GM21619 (cell line): ENCODE results near the gene CFHR2.
A peak's percentile ranks its signal among the peaks of the same experiment; 100 is the strongest.
"Not testable (repeated sequence)": the region's sequence is repeated elsewhere in the genome, so short reads cannot be mapped to it uniquely, and the experiment has no call there.

Source experiments
- ATAC-seq: cut with Tn5 transposase; IDR thresholded peaks from one replicate; pipeline ENCODE4 v1.9.1; 2021; ENCODE audit not compliant: unreplicated experiment

The CFHR2 gene

DNA sequence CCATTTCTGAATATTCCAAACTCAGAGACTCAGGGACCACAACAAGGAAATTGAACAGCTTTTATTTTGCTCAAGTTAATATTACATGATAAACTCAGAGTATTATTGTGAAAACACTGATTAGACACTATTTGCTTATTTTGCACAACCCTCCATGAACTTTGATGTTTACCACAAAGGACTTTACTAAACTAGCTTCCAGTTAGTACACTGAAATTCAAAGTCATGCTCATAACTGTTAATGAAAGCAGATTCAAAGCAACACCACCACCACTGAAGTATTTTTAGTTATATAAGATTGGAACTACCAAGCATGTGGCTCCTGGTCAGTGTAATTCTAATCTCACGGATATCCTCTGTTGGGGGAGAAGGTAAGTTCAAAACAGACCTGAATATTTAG, at the start of gene CFHR2:
Gene CFHR2 (plus strand): TSS at position 171 of the 400 bp plus-strand sequence. CDS start 143 bp downstream, at position 314.
- not testable (repeated sequence) for ATAC-seq

DNA sequence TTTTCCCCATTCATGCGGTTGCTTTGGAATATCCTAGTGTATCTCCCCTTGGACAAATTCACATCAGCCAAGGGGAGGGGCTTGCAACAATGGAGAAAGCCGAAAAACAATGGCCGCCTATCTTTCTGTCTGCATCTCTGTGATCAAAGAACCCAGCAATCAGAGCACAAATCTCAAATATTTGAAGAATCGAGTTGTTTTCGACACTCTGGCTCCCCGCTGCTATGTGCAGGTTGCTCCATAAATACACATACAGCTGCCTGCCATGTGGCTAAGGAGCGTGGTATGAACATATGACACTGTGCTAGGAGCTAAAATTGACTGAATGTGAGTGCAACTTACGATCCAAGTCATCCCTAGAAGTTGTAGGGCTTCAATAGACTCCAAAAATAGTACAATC, 47.2 kb upstream of the CFHR2 start:
- ATAC-seq = no peak

GRCh38 chr1:196897158-196897828, 46.2 kb upstream of the CFHR2 start:
- ATAC-seq = no peak

GRCh38 chr1:196902344-196902743, 41.2 kb upstream of the CFHR2 start:
- no peak for ATAC-seq

GRCh38 chr1:196910215-196910614, 33.3 kb upstream of the CFHR2 start:
- ATAC-seq = no peak

GRCh38 chr1:196912283-196912682, 31.3 kb upstream of the CFHR2 start:
- ATAC-seq = not testable (repeated sequence)

GRCh38 chr1:196926839-196927238, 16.7 kb upstream of the CFHR2 start:
- ATAC-seq = not testable (repeated sequence)

DNA sequence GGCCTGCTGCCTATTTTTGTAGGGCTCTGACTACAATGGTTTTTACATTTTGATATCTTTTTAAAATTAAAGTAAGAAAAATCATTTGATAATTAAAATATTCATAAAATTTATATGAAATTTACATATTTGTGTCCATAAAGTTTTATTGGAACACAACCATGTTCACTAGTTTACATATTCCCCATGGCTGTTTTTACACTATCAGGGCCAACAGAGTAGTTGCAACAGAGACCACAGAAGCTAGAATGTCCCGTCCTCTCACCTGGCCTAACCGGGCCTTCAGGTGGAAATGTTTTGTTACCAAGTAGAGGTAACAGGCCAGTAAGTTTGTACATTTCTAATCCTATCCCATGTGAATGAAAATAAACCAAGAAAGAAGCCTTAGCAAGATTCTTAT, 10.7 kb upstream of the CFHR2 start:
- ATAC-seq = not testable (repeated sequence)

GRCh38 chr1:196933531-196934189, 9.9 kb upstream of the CFHR2 start:
- ATAC-seq = no peak

DNA sequence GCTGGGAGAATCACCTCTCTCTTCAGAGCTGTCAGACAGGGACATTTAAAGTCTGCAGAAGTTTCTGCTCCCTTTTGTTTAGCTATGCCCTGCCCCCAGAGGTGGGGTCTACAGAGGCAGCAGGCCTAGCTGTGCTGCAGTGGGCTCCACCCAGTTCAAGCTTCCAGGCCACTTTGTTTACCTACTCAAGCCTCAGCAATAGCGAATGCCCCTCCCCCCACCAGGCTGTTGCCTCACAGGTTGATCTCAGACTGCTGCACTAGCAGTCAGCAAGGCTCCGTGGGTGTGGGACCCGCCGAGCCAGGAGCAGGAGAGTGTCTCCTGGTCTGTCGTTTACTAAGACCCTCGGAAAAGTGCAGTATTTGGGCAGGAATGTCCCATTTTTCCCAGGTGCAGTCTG, 2.1 kb upstream of the CFHR2 start:
- not testable (repeated sequence) for ATAC-seq

- peak; percentile 82 for ATAC-seq
These were observed 8.3 kb downstream of the CFHR2 start for GRCh38 chr1:196951711-196952394.

DNA sequence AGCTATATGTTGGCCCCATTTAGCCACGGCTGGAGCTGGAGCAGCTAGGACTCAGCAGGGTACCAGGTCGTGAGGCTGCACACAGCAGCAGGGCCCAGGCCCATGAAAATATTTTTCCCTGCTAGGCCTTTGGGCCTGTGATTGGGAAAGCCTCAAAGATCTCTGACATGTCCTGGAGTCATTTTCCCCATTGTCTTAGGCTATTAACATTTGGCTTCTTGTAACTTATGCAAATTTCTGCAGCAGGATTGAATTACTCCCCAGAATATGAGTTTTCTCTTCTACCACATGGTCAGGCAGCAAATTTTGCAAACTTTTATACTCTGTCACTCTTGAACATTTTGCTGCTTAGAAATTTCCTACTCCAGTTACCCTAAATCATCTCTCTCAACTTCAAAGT, 11.2 kb downstream of the CFHR2 start:
- ATAC-seq = no peak

DNA sequence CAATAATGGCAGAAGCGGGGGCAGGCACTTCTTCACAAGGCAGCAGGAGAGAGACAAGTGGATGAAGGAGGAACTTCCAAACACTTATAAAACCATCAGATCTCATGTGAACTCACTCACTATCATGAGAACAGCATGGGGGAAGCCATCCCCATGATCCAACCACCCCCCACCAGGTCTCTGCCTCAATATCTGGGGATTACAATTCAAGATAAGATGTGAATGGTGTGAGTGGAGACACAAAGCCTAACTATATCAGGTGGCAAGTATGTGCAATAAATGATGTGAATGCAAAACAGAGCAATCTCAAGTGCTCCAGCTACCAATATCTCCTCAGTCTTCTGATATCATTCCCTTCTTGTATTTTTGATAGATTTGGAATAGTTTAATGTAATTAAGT, 12.4 kb downstream of the CFHR2 start:
- ATAC-seq = no peak

DNA sequence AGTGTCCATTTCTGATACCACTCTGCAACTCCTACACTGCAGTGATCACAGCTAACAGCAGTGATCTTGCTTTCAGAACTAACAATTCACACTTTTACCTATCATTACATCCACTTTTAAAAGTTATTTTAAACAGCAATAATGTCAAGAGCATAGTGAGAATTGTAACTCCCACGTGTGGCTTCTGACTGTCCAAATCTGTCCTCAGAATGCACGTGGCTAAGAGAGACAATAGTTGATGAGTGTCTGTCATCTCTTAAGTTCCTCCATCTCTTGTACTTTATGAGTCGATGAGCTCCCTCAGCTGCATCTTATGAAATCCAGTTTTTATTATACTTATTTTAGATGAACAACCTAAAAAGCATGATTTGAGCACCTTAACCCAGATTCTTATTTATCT, 17.3 kb downstream of the CFHR2 start:
- no peak for ATAC-seq

- no peak for ATAC-seq
These were observed 26.6 kb downstream of the CFHR2 start for GRCh38 chr1:196970182-196970581.

DNA sequence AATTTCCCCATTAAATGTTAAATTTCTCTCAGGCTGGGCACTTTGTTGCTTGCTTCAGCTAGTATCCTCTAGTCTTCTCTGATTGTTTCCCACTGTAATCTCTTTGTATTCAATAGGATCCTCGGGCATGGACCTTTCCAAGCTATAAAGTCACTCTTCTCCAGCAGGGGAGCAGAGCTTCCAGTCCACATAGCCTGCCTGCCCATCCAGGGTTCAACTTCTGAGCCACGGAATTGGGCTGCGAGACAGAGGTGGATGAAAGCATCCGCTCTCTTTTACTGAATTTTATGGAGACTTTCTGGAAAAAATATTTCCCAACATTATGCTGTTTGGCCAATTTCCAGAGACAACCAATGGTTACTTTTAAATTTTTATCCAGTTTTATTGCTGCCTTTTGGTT, 32.7 kb downstream of the CFHR2 start:
- ATAC-seq = no peak

DNA sequence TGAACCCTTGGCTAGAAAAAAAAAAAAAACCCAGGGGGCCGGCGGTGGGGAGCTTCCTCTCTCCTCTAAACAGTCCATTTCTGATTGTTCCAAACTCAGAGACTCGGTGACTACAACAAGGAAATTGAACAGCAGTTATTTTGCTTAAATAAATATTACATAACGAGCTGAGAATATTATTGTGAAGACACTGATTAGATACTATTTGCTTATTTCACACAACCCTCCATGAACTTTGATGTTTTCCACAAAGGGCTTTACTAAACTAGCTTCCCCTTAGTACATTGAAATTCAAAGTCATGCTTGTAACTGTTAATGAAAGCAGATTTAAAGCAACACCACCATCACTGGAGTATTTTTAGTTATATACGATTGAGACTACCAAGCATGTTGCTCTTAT, 33.7 kb downstream of the CFHR2 start, which contains the start of gene CFHR5:
Gene CFHR5 (plus strand): TSS at position 279 of the 400 bp plus-strand sequence. CDS start 109 bp downstream, at position 388.
- no peak for ATAC-seq

DNA sequence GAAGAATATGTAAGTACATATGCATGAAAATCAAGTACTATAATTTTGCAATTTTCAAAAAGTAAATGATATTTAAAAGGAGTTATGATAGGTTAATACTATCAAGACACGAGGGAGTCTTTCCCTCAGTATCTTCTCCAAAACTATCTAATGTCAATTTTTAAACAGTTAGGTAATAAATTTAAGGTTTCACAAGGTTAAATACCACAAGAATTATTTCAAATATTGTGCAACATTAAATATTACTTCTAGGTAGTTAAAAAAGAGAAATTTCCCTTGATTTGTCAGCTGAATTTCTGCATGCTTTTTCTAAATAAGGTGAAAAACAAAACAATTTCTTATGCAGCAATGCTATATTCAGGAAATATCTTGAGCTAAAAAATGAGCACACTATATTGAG, 37.3 kb downstream of the CFHR2 start:
- no peak for ATAC-seq

DNA sequence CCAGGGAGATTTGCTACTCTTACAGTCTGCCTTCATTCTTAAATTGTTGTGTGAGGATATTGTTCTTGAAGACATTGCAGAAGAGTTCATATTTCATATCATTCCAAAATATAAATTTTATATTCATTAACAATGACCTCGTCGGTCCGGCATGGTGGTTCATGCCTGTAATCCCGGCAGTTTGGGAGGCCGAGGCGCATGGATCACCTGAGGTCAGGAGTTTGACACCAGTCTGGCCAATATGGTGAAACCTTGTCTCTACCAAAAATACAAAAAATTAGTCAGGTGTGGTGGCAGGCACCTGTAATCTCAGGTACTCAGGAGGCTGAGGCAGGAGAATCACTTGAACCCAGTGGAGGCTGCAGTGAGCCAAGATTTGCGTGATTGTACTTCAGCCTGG, 38.7 kb downstream of the CFHR2 start:
- not testable (repeated sequence) for ATAC-seq

- ATAC-seq = not testable (repeated sequence)
These were observed 48.5 kb downstream of the CFHR2 start for GRCh38 chr1:196991919-196992651.

DNA sequence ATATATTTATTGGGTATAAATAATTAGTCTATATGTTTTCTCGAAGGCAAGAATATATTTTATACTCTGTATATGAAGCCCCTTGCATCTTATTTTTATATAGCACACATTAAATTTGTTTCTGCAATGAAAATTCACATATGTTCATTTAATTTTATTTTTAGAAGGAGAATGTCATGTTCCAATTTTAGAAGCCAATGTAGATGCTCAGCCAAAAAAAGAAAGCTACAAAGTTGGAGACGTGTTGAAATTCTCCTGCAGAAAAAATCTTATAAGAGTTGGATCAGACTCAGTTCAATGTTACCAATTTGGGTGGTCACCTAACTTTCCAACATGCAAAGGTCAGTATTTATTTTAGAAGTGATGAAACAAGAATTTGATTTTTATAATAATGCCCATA, 50.4 kb downstream of the CFHR2 start:
- no peak for ATAC-seq
